ENCODE measurements around the gene MST1R. TPM values are rescaled to one million over a fixed set of nuclear protein-coding genes. Genes with fewer than 3 reads are reported as not detected.
A peak's percentile ranks its signal among the peaks of the same experiment; 100 is the strongest.
"Not testable (repeated sequence)": the region's sequence is repeated elsewhere in the genome, so short reads cannot be mapped to it uniquely, and the experiment has no call there.

The MST1R gene
- total RNA-seq, 1 donor from 2014 or later: 0.57 TPM

GRCh38 chr3:49924683-49925082 is 21.0 kb upstream of the MST1R start:
- Histone ChIP-seq H3K4me3 (ENCODE audit: insufficient read depth, low read depth, low read length) (no peak overlapping the region), H3K4me1 (ENCODE audit: insufficient read depth, low read length) (peaks cover 12% of the 10 kb centered on the region), H2AFZ (ENCODE audit: low read depth, low read length) (peak overlapping the region; percentile 15), H3K27ac (ENCODE audit: low read depth, low read length) (peak overlapping the region; percentile 34), H4K20me1 (ENCODE audit: insufficient read depth, low read length) (no peaks in the 10 kb centered on the region), H3K4me2 (ENCODE audit: low read length) (peak overlapping the region; percentile 47), H3K27me3 (ENCODE audit: insufficient read depth, low read length) (no peaks in the 10 kb centered on the region), H3K36me3 (ENCODE audit: insufficient read depth, low read length) (no peaks in the 10 kb centered on the region), H3K79me2 (ENCODE audit: insufficient read depth, low read length) (peaks cover 14% of the 10 kb centered on the region), H3K9me3 (ENCODE audit: insufficient read depth, low read depth, low read length) (no peaks in the 10 kb centered on the region), H3K9ac (ENCODE audit: low read length) (no peak overlapping the region)
- peaks cover 10% of the 10 kb centered on the region for H3K4me1 Mint-ChIP-seq (ENCODE audit: low read depth, unreplicated experiment)
- FAIRE-seq: peak; percentile 5
- H3K27ac Mint-ChIP-seq (ENCODE audit: unreplicated experiment): no peak overlapping the region
- H3K36me3 Mint-ChIP-seq (ENCODE audit: low read depth, unreplicated experiment): peaks cover under 1% of the 10 kb centered on the region
- H3K4me3 Mint-ChIP-seq (ENCODE audit: unreplicated experiment): no peak overlapping the region
- TF ChIP-seq EZH2 (IDR thresholded peaks at IDR 0.05; ENCODE audit: insufficient read depth, low read length) (no peak), CTCF (IDR thresholded peaks at IDR 0.05; ENCODE audit: insufficient read depth, low read depth, low read length) (no peak)
- H3K9me3 Mint-ChIP-seq (ENCODE audit: unreplicated experiment): no peaks in the 10 kb centered on the region
- no peaks in the 10 kb centered on the region for H3K27me3 Mint-ChIP-seq (ENCODE audit: low read depth, unreplicated experiment)
- peak; percentile 77 for DNase-seq (ENCODE audit: low read depth)

GRCh38 chr3:49917806-49918590 is 14.3 kb upstream of the MST1R start:
- not testable (repeated sequence) for H3K9ac ChIP-seq (ENCODE audit: low read length); H3K36me3 Mint-ChIP-seq (ENCODE audit: low read depth, unreplicated experiment); H3K27me3 Mint-ChIP-seq (ENCODE audit: low read depth, unreplicated experiment); H3K4me1 Mint-ChIP-seq (ENCODE audit: low read depth, unreplicated experiment); H3K9me3 ChIP-seq (ENCODE audit: insufficient read depth, low read depth, low read length); H2AFZ ChIP-seq (ENCODE audit: low read depth, low read length); H3K27me3 ChIP-seq (ENCODE audit: insufficient read depth, low read length); FAIRE-seq; DNase-seq (ENCODE audit: low read depth); H3K4me3 ChIP-seq (ENCODE audit: insufficient read depth, low read depth, low read length); H3K36me3 ChIP-seq (ENCODE audit: insufficient read depth, low read length); H3K4me1 ChIP-seq (ENCODE audit: insufficient read depth, low read length); H3K27ac Mint-ChIP-seq (ENCODE audit: unreplicated experiment); H3K79me2 ChIP-seq (ENCODE audit: insufficient read depth, low read length); H3K4me2 ChIP-seq (ENCODE audit: low read length); H3K4me3 Mint-ChIP-seq (ENCODE audit: unreplicated experiment); H3K27ac ChIP-seq (ENCODE audit: low read depth, low read length); H3K9me3 Mint-ChIP-seq (ENCODE audit: unreplicated experiment)
- H4K20me1 ChIP-seq (ENCODE audit: insufficient read depth, low read length): peaks cover 14% of the 10 kb centered on the region

- FAIRE-seq: no peak
- TF ChIP-seq EZH2 (IDR thresholded peaks at IDR 0.05; ENCODE audit: insufficient read depth, low read length) (no peak), CTCF (IDR thresholded peaks at IDR 0.05; ENCODE audit: insufficient read depth, low read depth, low read length) (no peak)
These were observed 13.0 kb upstream of the MST1R start for GRCh38 chr3:49916686-49917085.

More at GRCh38 chr3:49916686-49917085, 13.0 kb upstream of the MST1R start:
- Histone ChIP-seq H3K9ac (ENCODE audit: low read length) (no peak overlapping the region), H3K9me3 (ENCODE audit: insufficient read depth, low read depth, low read length) (no peaks in the 10 kb centered on the region), H3K4me3 (ENCODE audit: insufficient read depth, low read depth, low read length) (no peak overlapping the region), H3K27ac (ENCODE audit: low read depth, low read length) (no peak overlapping the region), H4K20me1 (ENCODE audit: insufficient read depth, low read length) (peaks cover 14% of the 10 kb centered on the region), H3K36me3 (ENCODE audit: insufficient read depth, low read length) (peaks cover 2% of the 10 kb centered on the region), H2AFZ (ENCODE audit: low read depth, low read length) (no peak overlapping the region), H3K27me3 (ENCODE audit: insufficient read depth, low read length) (no peaks in the 10 kb centered on the region), H3K4me1 (ENCODE audit: insufficient read depth, low read length) (no peaks in the 10 kb centered on the region), H3K79me2 (ENCODE audit: insufficient read depth, low read length) (peaks cover 4% of the 10 kb centered on the region), H3K4me2 (ENCODE audit: low read length) (no peak overlapping the region)
- Mint-ChIP-seq H3K27me3 (ENCODE audit: low read depth, unreplicated experiment) (peaks cover 11% of the 10 kb centered on the region), H3K36me3 (ENCODE audit: low read depth, unreplicated experiment) (peaks cover 11% of the 10 kb centered on the region), H3K4me3 (ENCODE audit: unreplicated experiment) (no peak overlapping the region), H3K4me1 (ENCODE audit: low read depth, unreplicated experiment) (peaks cover 2% of the 10 kb centered on the region), H3K27ac (ENCODE audit: unreplicated experiment) (no peak overlapping the region), H3K9me3 (ENCODE audit: unreplicated experiment) (no peaks in the 10 kb centered on the region)
- DNase-seq (ENCODE audit: low read depth): peak; percentile 33

Measured in astrocyte (in vitro differentiated cells and primary cell).